Esophagus muscularis mucosa (tissue), 4 donors: ENCODE results near the gene FARSB. TPM values are rescaled to one million over a fixed set of nuclear protein-coding genes. Genes with fewer than 3 reads are reported as not detected.

Experiments used
- DNase-seq: peaks from one replicate; pipeline ENCODE4 v3.0.0-alpha.2; 2017; ENCODE audit errors: extremely low spot score
- H3K27ac ChIP-seq, 4 donors: fragments of 200-600 bp; sonication (generic); replicated peaks in 1 of 4; 1 replicate in 3 of 4; 2 replicates in 1 of 4; pipeline ENCODE4 v1.5.1; 2016 to 2019; ENCODE audit warnings: mild to moderate bottlenecking in 1 of 4
- H3K27me3 ChIP-seq, 4 donors: fragments of 200-600 bp; sonication (generic); one replicate each; pipeline versions ENCODE4 v1.5.1 to v1.6.0; 2016 to 2019
- H3K36me3 ChIP-seq, 4 donors: fragments of 200-600 bp; sonication (generic); one replicate each; pipeline ENCODE4 v1.5.1; 2016 to 2019
- H3K4me1 ChIP-seq, 4 donors: fragments of 200-600 bp; sonication (generic); one replicate each; pipeline ENCODE4 v1.5.1; 2016 to 2019
- H3K4me3 ChIP-seq, 4 donors: fragments of 200-600 bp; sonication (generic); 1 replicate in 2 of 4; 2 replicates in 2 of 4; pipeline ENCODE4 v1.5.1; 2016 to 2019; ENCODE audit warnings: mild to moderate bottlenecking in 4 of 4, moderate library complexity in 1 of 4
- H3K9me3 ChIP-seq, 4 donors: fragments of 200-600 bp; sonication (generic); 1 replicate in 3 of 4; 2 replicates in 1 of 4; pipeline ENCODE4 v1.5.1; 2016 to 2019
- EP300 ChIP-seq: sonication (generic); formaldehyde crosslinking; IDR thresholded peaks from one replicate; pipeline ENCODE4 v1.6.1; 2017; ENCODE audit warnings: antibody characterized with exemption
- POLR2A ChIP-seq: fragments of 450-650 bp; IDR thresholded peaks from one replicate; pipeline ENCODE4 v1.6.1; 2017; ENCODE audit warnings: antibody characterized with exemption, moderate library complexity, mild to moderate bottlenecking, low read depth
- POLR2AphosphoS5 ChIP-seq, 2 donors: sonication (generic); formaldehyde crosslinking; IDR thresholded peaks; one replicate each; pipeline ENCODE4 v1.6.1; 2017; ENCODE audit warnings: antibody characterized with exemption in 2 of 2
- WGBS: methylation state at CpG from one replicate; pipeline ENCODE4 v1.1.5; 2018; 5-methylcytosine and 5-hydroxymethylcytosine counted together
- intact Hi-C: fragments of 100-400 bp; cut with DNase I; formaldehyde crosslinking; loops from one replicate; pipeline ENCODE4 v1.15.1; 2023
- total RNA-seq, 4 donors: library from RNA; depleted of rRNA; stranded (reverse); fragments of >200 nt; gene quantifications; one replicate each; pipeline versions ENCODE4 v1.1.0 to v1.2.1, GENCODE V29; 2016
- TF ChIP-seq, protein P1 (sequence below), 3 experiments: fragments of 200-600 bp in 2 of 3; fragments of 450-650 bp in 1 of 3; sonication (generic) in 2 of 3; IDR thresholded peaks; one replicate each; pipeline ENCODE4 v1.5.1; 2017 to 2019; ENCODE audit warnings: antibody characterized with exemption in 3 of 3, mild to moderate bottlenecking in 2 of 3, moderate library complexity in 1 of 3

FARSB gene
- total RNA-seq, result 10 to 100 TPM; 11.9 to 14.4 (median 12.4) TPM

DNA sequence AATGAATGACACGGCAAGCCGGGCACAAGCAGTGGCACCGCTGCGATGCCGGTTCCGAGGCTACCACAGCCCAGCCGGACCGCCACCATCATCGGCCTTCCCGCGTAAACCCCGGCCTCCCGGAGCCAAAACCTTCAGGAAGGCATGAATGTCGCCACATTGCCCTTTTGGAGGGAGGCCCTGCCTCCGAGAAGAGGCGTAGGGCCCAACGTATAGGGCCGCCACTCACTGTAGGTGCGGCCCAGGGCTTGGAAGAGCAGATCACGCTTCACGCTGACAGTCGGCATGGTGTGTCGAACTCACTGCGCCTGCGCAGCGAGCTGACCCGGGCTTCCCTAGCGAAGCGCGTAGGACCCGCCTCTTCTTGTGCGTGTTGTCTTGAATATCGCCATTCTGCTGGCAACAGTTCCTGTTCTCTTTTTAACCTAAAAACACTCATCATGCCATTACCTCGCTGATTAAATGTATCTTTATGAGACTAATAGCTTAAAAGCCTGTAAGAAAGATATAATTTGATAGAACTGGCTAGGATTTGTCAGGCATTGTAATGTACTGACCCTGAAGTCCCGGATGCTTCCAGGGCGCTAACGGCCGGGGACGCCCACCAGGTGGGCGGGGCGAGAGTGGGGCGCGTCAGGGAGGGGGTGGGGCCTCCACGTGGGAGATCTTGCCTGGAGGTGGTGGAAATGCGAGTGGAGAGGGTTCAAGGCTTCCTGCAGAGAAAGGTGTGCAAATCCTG lies at the start of gene FARSB:
TSS of gene FARSB (minus strand) at position 306 of the 739 bp plus-strand sequence. CDS start at position 287, 19 bp downstream.
- Histone ChIP-seq H3K27ac (peak within 1 kb of the TSS; percentile 82 to 87 (median 84)), H3K9me3 (no peaks in the 10 kb centered on the region), H3K4me3 (peak within 1 kb of the TSS; percentile 68 to 92 (median 83)), H3K4me1 (peaks cover 15 to 43% (median 31%) of the 10 kb centered on the region in 4 donors), H3K36me3 (no peaks in the 10 kb centered on the region), H3K27me3 (no peaks in the 10 kb centered on the region)
- 0% methylated on average over 32 of the region's 45 CpGs for WGBS
- peak; percentile 97 for DNase-seq
- intact Hi-C loops, result no loop called here
- TF ChIP-seq POLR2AphosphoS5 (IDR thresholded peaks at IDR 0.05) (peak; percentile 79 to 87), EP300 (no peak), POLR2A (no peak)
- TF ChIP-seq, protein P1, sequence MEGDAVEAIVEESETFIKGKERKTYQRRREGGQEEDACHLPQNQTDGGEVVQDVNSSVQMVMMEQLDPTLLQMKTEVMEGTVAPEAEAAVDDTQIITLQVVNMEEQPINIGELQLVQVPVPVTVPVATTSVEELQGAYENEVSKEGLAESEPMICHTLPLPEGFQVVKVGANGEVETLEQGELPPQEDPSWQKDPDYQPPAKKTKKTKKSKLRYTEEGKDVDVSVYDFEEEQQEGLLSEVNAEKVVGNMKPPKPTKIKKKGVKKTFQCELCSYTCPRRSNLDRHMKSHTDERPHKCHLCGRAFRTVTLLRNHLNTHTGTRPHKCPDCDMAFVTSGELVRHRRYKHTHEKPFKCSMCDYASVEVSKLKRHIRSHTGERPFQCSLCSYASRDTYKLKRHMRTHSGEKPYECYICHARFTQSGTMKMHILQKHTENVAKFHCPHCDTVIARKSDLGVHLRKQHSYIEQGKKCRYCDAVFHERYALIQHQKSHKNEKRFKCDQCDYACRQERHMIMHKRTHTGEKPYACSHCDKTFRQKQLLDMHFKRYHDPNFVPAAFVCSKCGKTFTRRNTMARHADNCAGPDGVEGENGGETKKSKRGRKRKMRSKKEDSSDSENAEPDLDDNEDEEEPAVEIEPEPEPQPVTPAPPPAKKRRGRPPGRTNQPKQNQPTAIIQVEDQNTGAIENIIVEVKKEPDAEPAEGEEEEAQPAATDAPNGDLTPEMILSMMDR (IDR thresholded peaks at IDR 0.05), result peak in 1 of 3 experiments; percentile 20

- Histone ChIP-seq H3K4me1 (peaks cover 7 to 35% (median 33%) of the 10 kb centered on the region in 4 donors), H3K4me3 (no peak overlapping the region), H3K36me3 (no peaks in the 10 kb centered on the region), H3K27me3 (no peaks in the 10 kb centered on the region), H3K27ac (peak overlapping the region in 3 of 4 donors; percentile 14 to 49 (median 26)), H3K9me3 (no peaks in the 10 kb centered on the region)
- DNase-seq, result no peak
- 55% methylated on average over 3 of the region's 3 CpGs for WGBS
- TF ChIP-seq POLR2A (no peak), EP300 (no peak), POLR2AphosphoS5 (IDR thresholded peaks at IDR 0.05) (peak in 1 of 2 donors; percentile 6)
- TF ChIP-seq, protein P1 (IDR thresholded peaks at IDR 0.05), result no peak
- intact Hi-C loops, result no loop called here
Measured at GRCh38 chr2:222703886-222704285, 48.0 kb upstream of the FARSB start.

GRCh38 chr2:222703091-222703490 lies 47.2 kb upstream of the FARSB start:
- Histone ChIP-seq H3K27me3 (no peaks in the 10 kb centered on the region), H3K4me1 (peaks cover 3 to 30% (median 26%) of the 10 kb centered on the region in 4 donors), H3K27ac (peak overlapping the region in 1 of 4 donors; percentile 49), H3K36me3 (no peaks in the 10 kb centered on the region), H3K4me3 (no peak overlapping the region), H3K9me3 (no peaks in the 10 kb centered on the region)
- TF ChIP-seq POLR2A (no peak), POLR2AphosphoS5 (IDR thresholded peaks at IDR 0.05) (no peak), EP300 (no peak)
- TF ChIP-seq, protein P1 (IDR thresholded peaks at IDR 0.05), result no peak
- WGBS, result 61% methylated on average over 2 of the region's 2 CpGs
- intact Hi-C loops, result no loop called here
- DNase-seq, result no peak

DNA sequence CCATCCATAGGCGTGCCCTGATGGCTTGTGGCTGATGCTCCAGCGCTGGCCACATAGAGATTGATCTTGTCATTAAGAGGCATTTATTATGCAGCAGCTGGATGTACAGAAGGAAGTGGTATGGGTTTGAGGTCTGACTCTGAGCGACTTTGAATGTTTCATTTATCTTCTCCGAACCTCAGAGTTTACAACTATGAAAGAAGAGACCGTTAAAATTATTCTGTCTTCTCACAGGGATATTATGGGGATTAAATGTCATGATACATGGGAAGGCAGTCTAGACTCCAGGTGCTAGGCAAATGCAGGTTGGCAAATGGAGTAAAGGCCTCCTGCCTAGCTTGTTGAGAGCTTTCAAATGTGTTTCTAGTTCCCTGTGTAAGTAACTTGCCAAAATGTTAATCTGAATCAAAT lies 45.8 kb upstream of the FARSB start:
- 66% methylated on average over 5 of the region's 5 CpGs for WGBS
- Histone ChIP-seq H3K27me3 (no peaks in the 10 kb centered on the region), H3K27ac (no peak overlapping the region), H3K4me1 (peaks cover 0 to 21% (median 19%) of the 10 kb centered on the region in 4 donors), H3K4me3 (no peak overlapping the region), H3K36me3 (no peaks in the 10 kb centered on the region), H3K9me3 (no peaks in the 10 kb centered on the region)
- DNase-seq, result no peak
- intact Hi-C loops, result no loop called here
- TF ChIP-seq EP300 (no peak), POLR2A (no peak), POLR2AphosphoS5 (IDR thresholded peaks at IDR 0.05) (no peak)
- TF ChIP-seq, protein P1 (IDR thresholded peaks at IDR 0.05), result no peak
